Lung microvascular endothelial cell (primary cell): ENCODE data around the gene PRR19. TPM values are rescaled to one million over a fixed set of nuclear protein-coding genes. Genes with fewer than 3 reads are reported as not detected.

Source experiments
- DNase-seq, 2 donors: peaks; one replicate each; pipeline versions ENCODE4 v3.0.0 to v3.0.0-alpha.2; 2010; ENCODE audit warnings: low read depth in 2 of 2
- total RNA-seq: library from RNA; depleted of rRNA; stranded (reverse); fragments of >200 nt; gene quantifications from 2 replicates; pipeline ENCODE4 v1.2.1, GENCODE V29; 2014

PRR19 gene
- total RNA-seq, 1 donor from 2014 or later = 0.20 TPM

DNA sequence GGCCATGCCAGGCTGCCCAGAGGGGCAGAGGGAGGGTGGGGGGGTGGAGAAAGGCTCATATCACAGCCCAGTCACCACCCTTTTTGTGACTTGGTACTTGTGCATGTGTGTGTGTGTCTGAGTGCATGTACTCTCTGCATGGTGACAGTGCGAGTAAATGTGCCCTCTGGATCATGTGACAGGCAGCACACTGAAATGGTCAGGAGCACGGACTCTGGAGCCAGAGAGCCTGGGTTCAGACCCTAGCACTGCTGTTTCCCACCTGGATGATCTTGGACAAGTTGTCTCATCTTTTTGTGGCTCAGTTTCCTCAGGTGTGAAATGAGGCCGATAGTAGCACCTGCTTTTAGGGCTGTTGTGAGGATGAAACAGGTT is 30.9 kb upstream of the PRR19 start:
- DNase-seq = no peak

DNA sequence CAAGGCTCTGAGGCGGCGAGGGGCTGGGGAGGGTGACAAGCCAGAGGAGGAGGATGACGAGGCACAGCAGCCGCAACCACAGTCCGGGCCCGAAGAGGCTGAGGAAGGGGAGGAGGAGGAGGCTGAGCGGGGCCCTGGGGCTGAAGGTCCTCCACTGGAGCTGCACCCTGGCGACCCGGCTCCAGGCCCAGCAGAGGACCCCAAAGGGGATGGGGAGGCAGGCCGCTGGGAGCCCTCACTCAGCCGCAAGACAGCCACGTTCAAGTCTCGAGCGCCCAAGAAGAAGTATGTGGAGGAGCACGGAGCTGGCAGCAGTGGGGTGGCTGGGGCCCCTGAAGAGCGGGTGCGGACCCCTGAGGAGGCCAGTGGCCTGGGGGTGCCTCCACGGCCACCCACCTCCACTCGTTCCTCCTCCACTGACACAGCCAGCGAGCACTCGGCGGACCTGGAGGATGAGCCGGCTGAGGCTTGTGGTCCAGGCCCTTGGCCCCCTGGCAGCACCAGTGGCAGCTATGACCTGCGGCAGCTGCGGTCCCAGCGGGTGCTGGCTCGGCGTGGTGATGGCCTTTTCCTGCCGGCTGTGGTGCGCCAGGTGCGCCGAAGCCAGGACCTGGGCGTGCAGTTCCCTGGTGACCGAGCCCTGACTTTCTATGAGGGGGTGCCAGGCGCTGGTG is 29.9 kb upstream of the PRR19 start:
- DNase-seq = no peak

DNA sequence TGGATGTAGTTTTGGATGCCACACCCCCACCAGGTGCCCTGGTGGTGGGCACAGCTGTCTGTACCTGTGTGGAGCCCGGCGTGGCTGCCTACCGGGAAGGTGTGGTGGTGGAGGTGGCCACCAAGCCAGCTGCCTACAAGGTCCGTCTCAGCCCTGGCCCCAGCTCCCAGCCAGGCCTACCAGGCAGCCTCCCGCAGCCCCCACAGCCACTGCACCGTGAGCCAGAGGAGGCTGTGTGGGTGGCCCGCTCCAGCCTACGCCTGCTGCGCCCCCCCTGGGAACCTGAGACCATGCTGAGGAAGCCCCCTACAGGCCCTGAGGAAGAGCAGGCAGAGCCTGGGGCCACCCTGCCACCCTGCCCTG is 29.4 kb upstream of the PRR19 start:
- DNase-seq = no peak

DNA sequence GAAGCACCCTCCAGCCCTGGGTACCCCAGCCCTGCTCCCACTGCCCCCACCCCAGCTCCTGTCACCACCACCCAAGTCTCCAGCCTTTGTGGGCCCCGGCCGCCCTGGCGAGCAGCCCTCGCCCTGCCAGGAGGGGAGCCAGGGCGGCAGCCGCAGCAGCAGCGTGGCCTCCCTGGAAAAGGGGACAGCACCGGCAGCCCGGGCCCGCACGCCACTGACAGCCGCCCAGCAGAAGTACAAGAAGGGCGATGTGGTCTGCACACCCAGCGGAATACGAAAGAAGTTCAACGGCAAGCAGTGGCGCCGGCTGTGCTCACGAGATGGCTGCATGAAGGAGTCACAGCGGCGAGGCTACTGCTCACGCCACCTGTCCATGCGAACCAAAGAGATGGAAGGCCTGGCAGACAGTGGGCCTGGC is 28.9 kb upstream of the PRR19 start:
- DNase-seq = no peak

DNA sequence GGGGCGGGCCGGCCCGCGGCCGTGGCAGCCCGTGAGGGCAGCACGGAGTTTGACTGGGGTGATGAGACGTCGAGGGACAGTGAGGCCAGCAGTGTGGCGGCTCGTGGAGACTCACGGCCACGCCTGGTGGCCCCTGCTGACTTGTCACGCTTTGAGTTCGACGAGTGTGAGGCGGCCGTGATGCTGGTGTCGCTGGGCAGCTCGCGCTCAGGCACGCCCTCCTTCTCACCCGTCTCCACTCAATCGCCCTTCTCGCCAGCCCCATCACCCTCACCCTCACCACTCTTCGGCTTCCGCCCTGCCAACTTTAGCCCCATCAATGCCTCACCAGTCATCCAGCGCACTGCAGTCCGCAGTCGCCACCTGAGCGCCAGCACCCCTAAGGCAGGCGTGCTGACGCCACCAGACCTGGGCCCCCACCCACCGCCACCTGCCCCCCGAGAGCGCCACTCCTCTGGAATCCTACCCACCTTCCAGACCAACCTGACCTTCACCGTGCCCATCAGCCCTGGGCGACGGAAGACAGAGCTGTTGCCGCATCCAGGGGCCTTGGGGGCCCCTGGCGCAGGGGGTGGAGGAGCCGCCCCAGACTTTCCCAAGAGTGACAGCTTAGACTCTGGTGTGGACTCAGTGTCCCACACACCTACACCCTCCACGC is 28.4 kb upstream of the PRR19 start:
- no peak for DNase-seq

DNA sequence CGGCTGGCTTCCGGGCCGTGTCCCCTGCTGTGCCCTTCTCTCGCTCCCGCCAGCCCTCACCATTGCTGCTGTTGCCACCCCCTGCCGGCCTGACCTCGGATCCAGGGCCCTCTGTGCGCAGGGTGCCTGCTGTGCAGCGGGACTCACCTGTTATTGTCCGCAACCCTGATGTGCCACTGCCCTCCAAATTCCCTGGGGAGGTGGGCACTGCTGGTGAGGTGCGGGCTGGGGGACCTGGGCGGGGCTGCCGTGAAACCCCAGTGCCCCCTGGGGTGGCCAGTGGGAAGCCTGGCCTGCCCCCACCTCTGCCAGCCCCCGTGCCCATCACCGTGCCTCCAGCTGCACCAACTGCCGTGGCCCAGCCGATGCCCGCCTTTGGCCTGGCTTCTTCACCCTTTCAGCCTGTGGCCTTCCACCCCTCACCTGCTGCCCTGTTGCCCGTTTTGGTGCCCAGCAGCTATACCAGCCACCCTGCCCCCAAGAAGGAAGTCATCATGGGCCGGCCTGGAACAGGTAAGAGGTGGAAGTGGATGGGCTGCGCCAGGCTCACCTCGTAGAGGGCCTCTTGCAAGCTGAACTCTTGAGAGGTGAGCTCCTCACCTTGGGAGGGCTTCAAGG is 27.8 kb upstream of the PRR19 start:
- DNase-seq = no peak

DNA sequence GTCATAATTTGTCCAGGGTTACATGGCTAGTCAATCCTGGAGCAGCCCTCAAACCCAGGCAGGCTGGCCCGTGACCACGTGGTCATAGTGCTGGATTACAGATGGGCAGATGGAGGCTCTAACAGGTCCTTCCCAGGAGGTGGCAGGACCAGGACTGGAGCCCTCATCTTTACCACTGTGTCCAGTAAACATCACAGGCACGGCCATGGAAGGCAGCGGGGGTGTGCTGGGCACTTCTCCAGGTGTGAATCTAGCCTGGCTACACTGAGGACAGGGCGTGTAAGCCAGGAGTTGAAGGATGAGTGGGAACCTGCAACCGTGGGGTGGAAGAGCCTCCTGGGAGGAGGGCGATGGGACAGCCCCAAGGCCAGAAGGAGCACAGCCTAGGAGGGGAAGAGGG is 26.8 kb upstream of the PRR19 start:
- DNase-seq = no peak

DNA sequence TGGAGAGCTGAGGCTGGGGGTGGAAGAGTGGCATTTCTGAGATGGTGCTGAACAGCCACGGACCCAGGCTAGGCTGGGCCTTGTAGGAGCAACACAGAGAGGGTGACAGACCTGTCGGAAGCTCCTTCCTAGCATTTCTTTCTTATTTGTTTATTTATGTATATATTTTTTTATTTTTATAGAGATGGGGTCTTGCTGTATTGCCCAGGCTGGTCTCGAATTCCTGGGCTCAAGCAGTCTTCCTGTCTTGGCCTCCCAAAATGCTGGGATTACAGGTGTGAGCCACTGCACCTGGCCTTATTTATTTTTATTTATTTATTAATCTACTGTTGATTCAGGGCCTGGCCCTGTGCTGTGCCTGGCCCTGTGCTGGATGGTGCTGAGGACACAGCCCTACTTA is 26.4 kb upstream of the PRR19 start:
- DNase-seq = no peak

DNA sequence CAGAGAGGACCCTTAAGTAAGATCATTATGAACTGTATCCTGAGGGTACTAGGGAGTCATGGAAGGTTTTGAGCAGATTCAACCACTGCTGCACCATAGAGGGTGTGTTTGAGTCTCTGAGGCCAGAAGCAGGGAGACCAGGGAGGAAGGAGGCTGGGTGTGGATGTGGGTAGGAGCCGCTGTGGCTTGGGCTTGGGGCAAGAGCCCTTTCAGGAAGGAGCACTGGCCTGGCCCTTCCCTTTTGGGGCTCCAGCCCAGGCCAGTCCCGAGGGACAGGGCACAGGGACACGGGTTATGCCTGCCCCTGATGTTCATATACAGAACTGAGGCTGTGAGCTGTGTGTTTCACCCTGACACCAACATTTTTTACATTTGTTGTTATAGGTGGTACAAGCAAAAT is 25.6 kb upstream of the PRR19 start:
- no peak for DNase-seq

DNA sequence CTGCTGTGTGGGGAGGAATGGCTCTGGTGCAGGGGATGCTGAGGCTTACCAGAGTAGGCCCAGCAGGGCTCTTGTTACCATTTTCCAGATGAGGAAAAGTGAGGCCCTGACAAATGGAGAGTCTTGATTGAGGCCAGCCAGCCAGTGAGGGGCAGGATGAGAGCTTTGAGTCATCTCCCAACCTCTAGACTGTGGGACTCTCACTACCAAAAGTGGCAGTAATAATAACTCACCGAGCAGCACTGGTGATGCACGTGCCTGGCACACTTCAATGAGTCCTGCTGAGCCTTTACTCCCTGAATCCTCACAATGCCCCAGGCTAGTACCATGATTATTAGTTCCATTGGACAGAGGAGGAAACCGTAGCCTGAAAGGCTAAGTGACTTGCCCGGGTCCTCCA is 25.1 kb upstream of the PRR19 start:
- no peak for DNase-seq

DNA sequence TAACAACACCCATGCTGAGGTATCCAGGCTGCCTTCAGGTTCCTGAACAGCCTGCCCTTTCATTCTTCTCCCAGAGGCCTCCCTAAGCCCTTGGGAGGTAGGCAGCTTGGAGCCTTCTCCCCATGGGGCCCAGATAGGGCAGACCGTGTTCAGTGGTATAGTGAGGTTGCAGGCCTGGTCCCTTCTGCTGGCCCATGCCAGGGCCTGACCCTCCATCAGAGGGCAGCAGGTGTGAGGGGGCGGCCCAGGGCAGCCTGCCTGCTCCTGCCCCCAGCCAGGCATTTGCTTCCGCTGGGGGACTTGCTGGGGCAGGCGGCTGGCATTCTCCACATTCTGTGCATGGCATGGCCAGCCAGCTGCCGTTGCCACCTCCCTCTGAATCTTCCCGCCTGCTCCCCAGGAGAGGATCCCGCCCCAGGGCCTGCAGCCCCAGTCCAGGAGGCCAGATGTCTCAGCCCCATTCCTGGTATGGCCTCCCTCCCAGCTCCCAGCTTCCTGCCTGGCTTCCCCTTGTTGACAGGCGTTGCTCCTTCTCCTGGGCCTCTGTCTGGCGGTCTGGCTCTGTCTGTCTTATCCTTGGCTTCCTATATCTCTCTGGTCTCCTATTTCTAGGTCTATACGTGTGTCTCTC is 24.0 kb upstream of the PRR19 start:
- peak in 1 of 2 donors; percentile 70 for DNase-seq

DNA sequence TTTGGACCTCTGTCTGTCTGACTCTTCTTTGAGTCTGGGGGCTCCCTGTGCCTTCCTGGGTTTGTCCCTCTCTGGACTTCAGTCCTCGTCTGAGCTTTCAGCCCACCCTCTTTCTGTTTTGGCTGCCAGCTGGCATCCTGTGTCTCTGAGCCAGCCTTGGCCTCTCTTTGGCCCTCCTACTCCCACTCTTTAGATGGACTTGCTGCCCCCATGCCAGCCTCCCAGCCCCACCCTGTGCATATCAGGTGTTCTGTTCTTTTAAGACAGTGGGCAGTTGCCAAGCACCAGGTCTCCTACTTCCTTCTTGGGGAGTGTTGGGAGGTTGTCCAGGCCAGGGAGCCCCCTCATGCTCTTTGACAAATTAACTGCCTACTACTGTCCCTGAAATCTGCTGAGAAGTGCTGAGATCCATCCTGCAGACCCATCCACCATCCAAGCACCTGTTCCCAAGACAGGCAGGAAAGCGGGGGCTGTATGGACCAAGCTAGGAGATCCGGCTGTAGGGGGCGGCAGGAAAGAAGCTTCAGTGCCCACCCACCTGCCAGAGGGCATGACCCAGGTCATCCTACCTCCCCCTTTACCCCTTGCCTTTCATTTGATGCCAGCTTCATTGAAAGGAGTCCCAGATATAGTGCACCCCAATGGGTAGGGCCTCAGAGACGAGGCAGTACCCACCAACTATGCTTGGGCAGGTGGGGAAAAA is 23.3 kb upstream of the PRR19 start:
- no peak for DNase-seq

DNA sequence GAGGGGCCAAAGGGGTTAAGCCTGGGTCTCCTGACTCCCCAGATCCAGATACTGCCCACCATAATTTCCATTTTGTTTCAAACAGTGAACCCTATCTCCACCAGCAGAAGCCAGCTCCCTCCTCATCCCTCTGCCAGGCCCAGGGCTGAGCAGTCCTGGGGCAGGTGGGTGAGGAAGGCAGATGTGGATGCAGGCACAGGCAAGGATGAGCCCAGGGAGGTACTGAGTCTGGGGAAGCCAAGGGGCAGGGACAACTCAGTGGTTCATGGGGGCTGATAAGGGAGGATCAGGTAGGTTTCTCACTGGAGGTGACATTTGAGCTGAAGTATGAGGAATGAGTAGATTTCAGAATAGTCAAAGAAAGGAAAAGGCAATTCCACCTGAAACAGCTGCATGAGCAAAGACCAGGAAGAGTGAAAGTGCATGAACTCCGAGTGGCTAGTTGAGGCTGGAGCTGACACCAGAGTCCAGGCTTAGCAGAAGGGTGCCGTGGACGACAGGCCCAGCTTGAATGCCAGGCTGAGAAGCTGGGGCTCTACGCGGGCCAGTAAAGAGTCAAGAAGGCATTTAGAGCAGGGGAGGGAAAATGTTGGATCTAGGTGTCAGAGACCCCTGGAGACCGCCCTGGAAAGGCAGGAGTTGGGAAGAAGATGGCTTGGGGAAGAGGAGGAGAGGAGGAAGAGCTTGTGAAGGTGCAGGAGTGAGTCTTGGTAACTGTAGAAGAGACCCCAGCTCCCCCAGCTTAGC is 22.6 kb upstream of the PRR19 start:
- no peak for DNase-seq

DNA sequence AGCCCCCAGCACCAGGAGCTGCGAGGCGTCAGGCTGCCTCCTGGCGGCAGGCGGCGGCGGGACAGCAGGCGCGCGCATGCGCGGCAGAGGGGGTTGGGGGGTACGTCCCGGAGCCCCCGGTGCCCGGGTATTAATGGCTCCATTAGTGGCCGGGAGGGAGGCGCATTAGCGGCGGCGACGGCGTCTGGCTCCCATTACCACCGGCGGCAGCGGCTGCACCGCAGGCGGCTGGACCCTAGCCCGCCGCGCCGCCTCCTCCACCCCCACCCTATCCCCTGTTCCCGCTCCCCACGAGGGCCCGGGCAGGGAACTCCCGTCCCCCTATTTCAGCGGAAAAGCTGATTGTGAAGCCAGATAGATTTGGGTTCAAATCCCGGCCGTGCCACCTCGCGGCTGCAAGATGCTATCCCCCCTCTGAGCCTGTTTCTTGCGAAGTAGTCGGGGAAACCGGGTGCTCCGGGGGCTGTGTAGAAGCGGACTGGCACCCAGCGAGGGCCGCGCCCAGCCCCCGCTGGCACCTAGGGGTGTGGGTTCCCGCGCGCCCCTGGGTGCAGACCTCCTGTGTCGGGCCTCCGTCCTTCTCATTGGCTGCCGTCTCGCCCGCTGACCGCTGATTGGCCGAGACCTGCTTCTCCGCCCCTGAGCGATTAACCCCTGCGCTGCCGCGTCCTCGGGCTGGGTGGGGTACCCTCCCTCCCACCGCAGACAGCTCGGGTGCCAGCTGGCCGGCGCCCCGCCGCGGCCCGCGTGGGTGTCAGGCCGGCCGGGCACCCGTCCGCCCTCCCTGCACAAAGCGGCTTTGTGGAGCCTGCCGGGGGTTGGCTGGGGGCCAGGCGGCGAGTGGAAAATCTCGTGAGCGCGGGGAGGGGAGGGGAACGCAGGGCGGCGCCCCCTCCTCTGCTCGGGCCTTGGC is 21.8 kb upstream of the PRR19 start:
- peak; percentile 84 to 92 for DNase-seq

DNA sequence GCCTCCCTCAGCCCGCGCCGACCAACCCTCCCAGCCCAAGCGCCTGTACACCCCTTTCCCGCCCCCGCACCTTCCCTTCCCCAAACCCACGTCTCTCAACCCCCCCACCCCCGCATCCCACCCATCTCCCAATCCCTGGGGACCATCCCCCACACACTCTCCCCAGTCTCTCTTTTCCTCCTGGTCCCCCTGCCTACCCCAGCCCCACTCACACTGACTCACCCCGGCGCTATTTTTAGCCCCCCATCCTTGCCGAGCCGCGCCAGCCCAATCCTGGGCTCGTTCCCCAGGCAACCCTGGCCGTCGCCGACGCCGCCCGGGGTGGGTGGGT is 21.2 kb upstream of the PRR19 start:
- DNase-seq = no peak

DNA sequence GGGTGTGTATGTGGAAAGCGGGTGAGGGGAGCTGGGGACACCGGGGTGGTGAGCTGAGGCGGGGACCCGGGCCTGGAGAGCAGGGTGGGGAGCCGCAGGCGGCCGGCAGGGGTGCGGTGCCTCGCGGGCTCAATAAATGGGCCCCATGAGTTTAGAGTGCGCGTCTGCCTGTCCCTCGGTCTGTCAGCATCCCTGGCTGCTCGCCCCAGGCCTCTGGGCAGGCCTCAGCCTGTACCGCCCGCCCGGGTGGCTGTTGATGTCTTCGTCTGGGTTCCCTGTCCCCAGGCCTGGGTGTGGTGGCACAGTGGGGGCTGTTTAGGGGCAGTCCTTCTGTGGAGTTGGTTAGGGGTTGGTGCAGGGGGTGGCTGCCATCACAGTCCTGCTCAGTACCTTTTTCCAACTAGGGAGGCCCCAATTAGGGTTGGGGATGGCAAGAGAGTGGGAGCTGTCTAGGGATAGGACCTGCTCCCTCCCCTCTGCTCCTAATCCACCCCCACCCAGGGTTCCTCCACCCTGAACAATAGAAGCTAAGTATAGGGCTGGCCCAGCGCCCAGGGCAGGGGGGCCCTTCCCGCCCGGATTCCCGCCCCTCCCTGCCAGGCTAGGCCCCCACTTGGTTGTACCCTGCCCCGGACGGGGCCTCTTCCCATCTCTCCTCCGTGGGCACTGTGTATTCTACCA is 20.6 kb upstream of the PRR19 start:
- peak; percentile 58 to 78 for DNase-seq

DNA sequence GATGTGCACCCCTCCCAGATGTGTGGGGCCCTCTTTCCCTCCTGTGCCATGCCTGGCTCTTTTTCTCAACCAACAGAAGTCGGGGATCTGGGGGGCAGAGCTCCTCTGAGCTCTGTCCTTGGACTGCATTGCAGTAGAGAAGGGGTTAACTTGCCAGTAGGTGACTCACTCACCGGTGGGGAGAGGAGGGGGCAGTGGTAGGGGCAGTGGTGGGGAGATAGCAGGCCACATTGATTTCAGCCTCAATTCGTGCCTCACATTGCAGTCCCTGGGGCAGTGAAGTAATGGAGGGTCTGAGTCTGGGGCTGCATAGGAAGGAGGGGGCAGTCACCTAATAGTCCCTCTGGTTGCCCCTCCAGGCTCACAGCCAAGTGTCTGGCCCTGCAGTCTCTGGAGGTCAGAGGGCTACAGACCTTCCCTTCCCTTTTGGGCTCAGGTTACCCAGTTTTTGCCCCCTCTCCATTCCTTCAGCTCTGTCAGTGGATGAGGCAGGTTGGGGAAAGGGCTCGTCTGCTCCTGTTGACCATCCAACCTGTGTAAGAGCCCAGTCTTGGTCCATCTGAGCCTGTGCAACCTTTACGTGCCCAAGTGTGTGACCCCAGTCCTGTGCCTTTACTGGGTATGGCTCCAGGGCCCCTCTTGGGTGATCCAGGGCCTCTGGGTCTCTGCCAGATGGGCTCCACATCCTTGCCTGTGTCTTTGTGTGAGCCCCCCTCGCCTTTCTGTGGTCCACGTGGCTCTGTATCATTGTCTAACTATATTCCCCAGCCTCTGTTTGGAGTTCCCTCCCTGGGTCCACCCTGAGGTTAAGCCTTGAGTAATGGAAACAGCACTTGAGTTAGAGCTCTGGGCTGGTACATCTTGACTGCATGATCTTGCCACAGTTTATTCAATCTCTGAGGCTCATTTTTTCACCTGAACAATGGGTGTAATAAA is 19.8 kb upstream of the PRR19 start:
- DNase-seq = peak; percentile 45 to 63

DNA sequence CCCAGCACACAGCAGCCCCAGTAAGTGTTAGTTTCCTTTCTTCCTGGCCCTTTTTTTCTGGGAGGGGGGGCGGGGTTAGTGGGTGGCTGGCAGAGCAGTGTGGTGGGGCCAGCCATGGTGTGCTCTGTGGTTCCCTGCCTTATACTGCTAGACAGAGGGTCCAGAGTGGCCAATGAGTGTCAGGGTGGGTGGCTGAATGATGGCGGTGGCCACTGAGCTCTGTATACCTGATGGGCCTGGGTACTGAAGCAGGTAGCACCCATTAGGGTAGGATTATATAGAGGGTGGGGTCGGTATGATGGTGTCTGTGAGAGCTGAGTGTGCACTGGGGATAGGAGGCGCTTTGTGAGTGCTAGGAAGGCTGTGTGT is 19.1 kb upstream of the PRR19 start:
- no peak for DNase-seq
